ENCODE measurements around the gene ATP5F1E. TPM values are rescaled to one million over a fixed set of nuclear protein-coding genes. Genes with fewer than 3 reads are reported as not detected.

Gene ATP5F1E
- polyA plus RNA-seq (ENCODE audit: insufficient read length in 3 of 3): 100 to 1,000 TPM; 155 to 257 (median 174) TPM
- long read RNA-seq, donor 1, transcript ATP5F1E-202 (2 exons, 1,878 nt): minor isoform, 9 of 753 reads
- long read RNA-seq, donor 1, transcript ATP5F1E-201 (3 exons, 3,665 nt): major isoform, 728 of 753 reads
- long read RNA-seq, donor 1, partial matches to known transcripts: 16 of 753 reads
- long read RNA-seq, donor 1, other reads (novel, unspliced or antisense): 0 of 753 reads
- long read RNA-seq, donor 2, transcript ATP5F1E-201 (3 exons, 3,665 nt): major isoform, 979 of 1,013 reads
- long read RNA-seq, donor 2, transcript ATP5F1E-202 (2 exons, 1,878 nt): minor isoform, 12 of 1,013 reads
- long read RNA-seq, donor 2, partial matches to known transcripts: 21 of 1,013 reads
- long read RNA-seq, donor 2, other reads (novel, unspliced or antisense): 0 of 1,013 reads
- long read RNA-seq, donor 3, transcript ATP5F1E-202 (2 exons, 1,878 nt): minor isoform, 5 of 762 reads
- long read RNA-seq, donor 3, transcript ATP5F1E-201 (3 exons, 3,665 nt): major isoform, 705 of 762 reads
- long read RNA-seq, donor 3, partial matches to known transcripts: 52 of 762 reads
- long read RNA-seq, donor 3, other reads (novel, unspliced or antisense): 0 of 762 reads
- long read RNA-seq, donor 4, transcript ATP5F1E-201 (3 exons, 3,665 nt): major isoform, 1,020 of 1,092 reads
- long read RNA-seq, donor 4, transcript ATP5F1E-202 (2 exons, 1,878 nt): minor isoform, 11 of 1,092 reads
- long read RNA-seq, donor 4, partial matches to known transcripts: 61 of 1,092 reads
- long read RNA-seq, donor 4, other reads (novel, unspliced or antisense): 0 of 1,092 reads
- long read RNA-seq, donor 5, transcript ATP5F1E-202 (2 exons, 1,878 nt): minor isoform, 5 of 500 reads
- long read RNA-seq, donor 5, transcript ATP5F1E-201 (3 exons, 3,665 nt): major isoform, 478 of 500 reads
- long read RNA-seq, donor 5, partial matches to known transcripts: 17 of 500 reads
- long read RNA-seq, donor 5, other reads (novel, unspliced or antisense): 0 of 500 reads
- long read RNA-seq, donor 6, transcript ATP5F1E-202 (2 exons, 1,878 nt): minor isoform, 25 of 708 reads
- long read RNA-seq, donor 6, transcript ATP5F1E-201 (3 exons, 3,665 nt): major isoform, 643 of 708 reads
- long read RNA-seq, donor 6, partial matches to known transcripts: 40 of 708 reads
- long read RNA-seq, donor 6, other reads (novel, unspliced or antisense): 0 of 708 reads
- long read RNA-seq, donor 7, transcript ATP5F1E-201 (3 exons, 3,665 nt): major isoform, 839 of 900 reads
- long read RNA-seq, donor 7, transcript ATP5F1E-202 (2 exons, 1,878 nt): minor isoform, 12 of 900 reads
- long read RNA-seq, donor 7, partial matches to known transcripts: 49 of 900 reads
- long read RNA-seq, donor 7, other reads (novel, unspliced or antisense): 0 of 900 reads
- long read RNA-seq, donor 8, transcript ATP5F1E-201 (3 exons, 3,665 nt): major isoform, 284 of 296 reads
- long read RNA-seq, donor 8, partial matches to known transcripts: 10 of 296 reads
- long read RNA-seq, donor 8, other reads (novel, unspliced or antisense): 0 of 296 reads
- long read RNA-seq, donor 9, transcript ATP5F1E-201 (3 exons, 3,665 nt): major isoform, 856 of 921 reads
- long read RNA-seq, donor 9, transcript ATP5F1E-202 (2 exons, 1,878 nt): minor isoform, 5 of 921 reads
- long read RNA-seq, donor 9, partial matches to known transcripts: 60 of 921 reads
- long read RNA-seq, donor 9, other reads (novel, unspliced or antisense): 0 of 921 reads
- long read RNA-seq, donor 10, transcript ATP5F1E-202 (2 exons, 1,878 nt): minor isoform, 7 of 693 reads
- long read RNA-seq, donor 10, transcript ATP5F1E-201 (3 exons, 3,665 nt): major isoform, 651 of 693 reads
- long read RNA-seq, donor 10, partial matches to known transcripts: 35 of 693 reads
- long read RNA-seq, donor 10, other reads (novel, unspliced or antisense): 0 of 693 reads
- long read RNA-seq, donor 11, transcript ATP5F1E-201 (3 exons, 3,665 nt): major isoform, 479 of 506 reads
- long read RNA-seq, donor 11, transcript ATP5F1E-202 (2 exons, 1,878 nt): minor isoform, 6 of 506 reads
- long read RNA-seq, donor 11, partial matches to known transcripts: 21 of 506 reads
- long read RNA-seq, donor 11, other reads (novel, unspliced or antisense): 0 of 506 reads
- long read RNA-seq, donor 12, transcript ATP5F1E-202 (2 exons, 1,878 nt): minor isoform, 9 of 965 reads
- long read RNA-seq, donor 12, transcript ATP5F1E-201 (3 exons, 3,665 nt): major isoform, 925 of 965 reads
- long read RNA-seq, donor 12, partial matches to known transcripts: 31 of 965 reads
- long read RNA-seq, donor 12, other reads (novel, unspliced or antisense): 0 of 965 reads
- long read RNA-seq, donor 13, transcript ATP5F1E-201 (3 exons, 3,665 nt): major isoform, 427 of 471 reads
- long read RNA-seq, donor 13, transcript ATP5F1E-202 (2 exons, 1,878 nt): minor isoform, 16 of 471 reads
- long read RNA-seq, donor 13, partial matches to known transcripts: 28 of 471 reads
- long read RNA-seq, donor 13, other reads (novel, unspliced or antisense): 0 of 471 reads
- long read RNA-seq, donor 14, transcript ATP5F1E-201 (3 exons, 3,665 nt): major isoform, 1,128 of 1,221 reads
- long read RNA-seq, donor 14, transcript ATP5F1E-202 (2 exons, 1,878 nt): minor isoform, 23 of 1,221 reads
- long read RNA-seq, donor 14, partial matches to known transcripts: 70 of 1,221 reads
- long read RNA-seq, donor 14, other reads (novel, unspliced or antisense): 0 of 1,221 reads
- long read RNA-seq, donor 15, transcript ATP5F1E-201 (3 exons, 3,665 nt): major isoform, 904 of 955 reads
- long read RNA-seq, donor 15, transcript ATP5F1E-202 (2 exons, 1,878 nt): minor isoform, 14 of 955 reads
- long read RNA-seq, donor 15, partial matches to known transcripts: 37 of 955 reads
- long read RNA-seq, donor 15, other reads (novel, unspliced or antisense): 0 of 955 reads
- long read RNA-seq, donor 16, transcript ATP5F1E-202 (2 exons, 1,878 nt): minor isoform, 15 of 928 reads
- long read RNA-seq, donor 16, transcript ATP5F1E-201 (3 exons, 3,665 nt): major isoform, 862 of 928 reads
- long read RNA-seq, donor 16, partial matches to known transcripts: 51 of 928 reads
- long read RNA-seq, donor 16, other reads (novel, unspliced or antisense): 0 of 928 reads

DNA sequence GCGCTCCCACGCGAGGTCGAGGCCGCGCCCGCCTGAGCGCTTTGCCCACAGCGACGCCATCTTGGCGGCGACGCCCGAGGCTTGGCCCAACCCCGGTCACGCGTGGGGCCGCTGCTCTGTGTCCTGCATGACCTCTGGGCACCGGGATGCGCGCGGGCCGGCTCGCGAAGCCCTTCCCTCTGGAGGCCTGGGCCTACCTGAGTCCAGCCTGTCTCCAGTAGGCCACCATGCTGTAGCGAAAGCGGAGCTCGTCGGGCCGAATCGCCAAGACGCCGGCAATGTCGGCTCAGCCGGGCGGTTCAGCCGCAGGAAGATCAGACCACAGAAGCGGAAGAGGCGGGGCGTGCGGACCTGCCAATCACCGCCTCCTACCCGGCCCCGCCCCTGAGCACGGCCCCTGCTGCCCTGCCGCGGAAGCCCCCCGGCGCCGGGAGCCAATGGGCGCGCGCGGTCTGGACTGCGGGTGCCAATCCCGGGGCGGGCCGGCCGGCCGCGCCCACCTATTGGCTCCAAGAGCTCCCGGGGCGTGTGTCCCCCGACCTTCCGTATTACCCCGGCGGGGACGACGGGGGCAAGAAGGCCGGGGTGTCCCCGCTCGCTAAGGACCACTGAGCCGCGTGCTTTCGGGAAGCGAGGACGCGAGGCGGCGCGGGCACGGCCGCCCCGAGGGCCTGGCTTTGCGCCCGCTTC lies at the start of gene ATP5F1E:
ATP5F1E (minus strand) TSS at position 313 of the 690 bp plus-strand sequence; CDS start at position 229, 84 bp downstream.
- peak; percentile 96 for DNase-seq

DNA sequence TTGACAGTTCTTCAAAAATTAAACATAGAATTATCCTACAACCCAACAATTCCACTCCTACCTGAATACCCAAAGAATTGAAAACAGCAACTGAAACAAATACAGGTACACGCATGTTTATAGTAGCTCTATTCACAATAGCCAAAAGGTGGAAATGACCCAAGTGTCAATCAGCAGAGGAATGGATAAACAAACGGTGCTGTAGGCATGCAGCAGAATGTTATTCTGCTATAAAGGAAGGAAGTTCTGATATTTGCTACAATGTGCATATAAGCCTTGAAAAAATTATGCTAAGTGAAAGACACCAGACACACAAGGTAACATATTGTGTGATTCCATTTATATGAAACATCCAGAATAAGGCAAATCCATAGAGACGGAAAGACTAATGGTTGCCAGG lies 48.9 kb upstream of the ATP5F1E start:
- DNase-seq: no peak

DNA sequence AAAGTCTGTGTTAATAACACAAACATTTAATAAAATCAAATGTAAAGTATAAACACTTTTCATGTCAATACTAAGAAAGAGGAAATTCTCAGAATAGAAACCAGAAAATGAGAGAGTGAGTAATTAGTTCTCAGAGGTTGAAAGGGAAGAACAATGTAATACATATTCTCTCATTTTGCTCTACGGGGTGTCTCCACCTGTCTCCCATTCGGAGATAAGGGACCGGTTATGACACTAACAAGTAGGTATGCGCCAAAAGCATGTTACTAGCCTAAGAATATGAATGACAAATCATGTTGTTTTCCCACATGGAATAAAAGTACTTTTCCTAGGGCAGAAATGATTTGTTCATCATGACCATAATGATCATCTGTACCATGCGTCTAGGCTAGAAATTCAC lies 46.1 kb upstream of the ATP5F1E start:
- no peak for DNase-seq

DNA sequence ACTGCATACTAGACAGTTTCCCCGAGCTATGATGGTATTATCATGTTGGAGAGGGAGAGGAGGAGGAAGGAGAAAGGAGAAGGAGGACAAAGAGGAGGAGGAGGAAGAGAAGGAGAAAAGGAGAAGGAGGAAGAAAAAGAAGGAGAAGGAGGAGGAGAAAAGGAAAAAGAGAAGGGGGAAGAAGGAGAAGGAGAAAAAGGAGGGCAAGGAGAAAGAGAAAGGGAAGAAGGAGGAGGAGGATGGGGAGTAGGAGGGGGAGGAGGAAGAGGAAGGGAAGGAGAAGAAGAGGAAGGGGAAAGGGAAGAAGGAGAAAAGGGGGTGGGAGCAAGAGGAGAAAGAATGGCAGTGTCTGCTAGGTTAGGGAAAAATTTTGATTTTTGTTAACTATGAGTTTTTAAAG lies 45.6 kb upstream of the ATP5F1E start:
- no peak for DNase-seq

DNA sequence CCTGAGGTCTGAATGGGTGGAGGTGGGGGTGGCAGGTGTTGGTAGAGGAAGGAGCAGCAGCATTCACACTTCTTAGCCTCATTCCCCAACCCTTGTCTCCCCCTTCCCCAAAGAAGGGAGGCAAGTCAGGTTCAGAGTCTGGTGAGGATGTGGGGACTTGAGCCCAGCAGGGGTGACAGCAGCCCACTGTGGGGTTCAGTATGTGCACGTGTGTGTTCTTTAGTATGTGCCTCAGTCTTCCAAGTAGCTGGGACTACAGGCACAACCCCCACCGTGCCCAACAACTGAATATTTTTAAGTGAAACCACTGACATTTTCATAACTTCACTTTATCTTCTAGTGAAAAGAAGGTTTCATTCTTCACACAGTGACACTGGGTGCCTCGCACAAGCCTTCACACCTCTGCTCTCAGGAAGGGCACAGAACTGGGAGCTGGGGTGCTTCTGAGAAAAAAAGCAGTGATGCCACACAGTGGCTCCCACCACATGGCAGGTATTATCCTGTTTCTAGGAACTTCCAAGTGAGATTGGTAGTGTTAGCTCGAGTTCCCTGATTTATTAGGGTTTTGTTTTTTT lies 43.9 kb upstream of the ATP5F1E start:
- no peak for DNase-seq

DNA sequence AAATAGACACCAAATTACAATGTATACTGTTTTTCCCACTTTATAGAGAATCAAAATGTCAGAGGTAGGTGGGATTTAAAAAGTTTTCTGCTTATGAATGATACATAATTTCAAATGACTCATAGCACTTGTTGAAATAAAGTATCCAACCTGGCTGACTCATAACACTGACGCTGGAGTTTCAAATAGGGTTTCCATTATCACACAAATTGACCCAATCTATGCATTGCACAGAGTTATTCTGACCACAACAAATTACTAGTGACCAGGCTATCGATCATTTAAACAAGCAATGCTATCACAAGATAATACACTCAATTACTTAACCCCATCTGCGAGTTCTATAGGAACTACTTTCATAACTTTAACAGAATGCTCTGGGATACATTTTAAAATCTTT lies 42.3 kb upstream of the ATP5F1E start:
- DNase-seq: no peak

DNA sequence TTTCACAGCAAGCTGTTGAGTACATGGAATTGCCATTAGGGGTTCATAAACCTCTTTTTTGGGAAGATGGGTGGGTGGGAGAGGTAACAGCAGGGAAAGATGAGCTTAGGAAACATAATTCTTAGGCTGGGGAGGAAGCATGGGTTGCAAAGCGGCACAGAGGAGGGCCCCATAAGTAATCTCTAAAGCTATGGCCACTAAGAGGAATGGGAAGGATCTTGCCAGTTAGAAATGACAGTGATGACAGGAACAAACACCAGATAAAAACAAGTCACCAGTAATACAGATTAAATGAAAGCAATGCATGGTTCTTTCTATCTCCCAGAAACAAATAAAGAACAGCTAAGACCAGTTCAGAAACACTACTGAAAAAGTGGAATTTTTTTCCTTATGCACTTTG lies 41.4 kb upstream of the ATP5F1E start:
- no peak for DNase-seq

DNA sequence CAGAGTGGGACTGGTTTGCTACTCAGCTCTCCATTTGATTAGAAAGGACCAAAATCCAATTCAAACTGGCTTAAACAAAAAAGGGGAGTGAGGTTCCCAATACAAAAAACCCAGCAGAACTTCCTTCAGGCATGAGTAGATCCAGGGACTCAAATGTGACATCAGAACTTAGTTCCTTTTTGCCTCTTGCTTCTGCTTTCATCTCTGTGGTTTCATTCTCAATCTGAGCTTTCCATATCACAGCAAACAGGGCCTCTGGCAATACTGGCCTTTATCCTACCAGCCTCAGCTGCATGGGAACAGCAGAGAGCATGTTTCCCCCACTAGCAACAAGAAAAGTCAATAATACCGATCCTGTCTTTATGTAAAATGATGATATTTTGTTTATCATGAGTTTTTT lies 39.1 kb upstream of the ATP5F1E start:
- DNase-seq: no peak

DNA sequence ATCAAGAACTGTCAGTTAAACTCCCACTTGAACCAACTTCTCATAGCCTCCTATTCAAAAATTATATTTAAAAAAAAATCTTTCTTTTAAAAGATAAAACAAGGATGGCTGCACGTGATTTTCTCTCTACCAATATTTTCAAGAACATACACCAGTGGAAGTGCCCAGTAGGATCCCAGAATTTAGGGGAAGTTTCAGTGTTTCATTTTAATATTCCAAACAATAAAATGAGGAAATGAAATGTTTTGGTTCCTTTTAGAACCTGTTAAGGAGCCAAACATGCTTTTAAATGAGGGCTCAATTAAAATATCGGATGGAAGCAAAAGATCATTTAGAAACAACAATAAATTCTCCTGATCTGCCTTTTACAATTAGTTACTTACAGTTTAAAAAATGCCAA lies 36.9 kb upstream of the ATP5F1E start:
- DNase-seq: no peak

DNA sequence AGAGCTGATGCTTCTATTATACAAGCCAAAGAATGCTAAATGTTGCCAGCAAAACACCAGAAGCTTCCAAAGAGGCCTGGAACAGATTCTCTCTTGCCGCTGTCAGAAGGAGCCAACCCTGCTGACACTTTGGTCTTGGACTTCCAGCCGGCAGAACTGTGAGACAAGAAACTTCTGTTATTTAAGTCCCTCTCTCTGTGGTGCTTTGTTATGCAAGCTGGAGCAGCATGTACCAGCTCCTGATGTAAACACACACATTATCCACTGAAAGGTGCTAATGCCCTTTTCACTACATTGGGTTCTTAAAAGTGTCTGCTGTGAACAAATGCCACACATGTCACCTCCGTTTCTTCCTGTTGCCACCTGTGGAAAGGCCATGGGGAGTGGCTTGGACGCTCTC lies 36.4 kb upstream of the ATP5F1E start:
- no peak for DNase-seq

DNA sequence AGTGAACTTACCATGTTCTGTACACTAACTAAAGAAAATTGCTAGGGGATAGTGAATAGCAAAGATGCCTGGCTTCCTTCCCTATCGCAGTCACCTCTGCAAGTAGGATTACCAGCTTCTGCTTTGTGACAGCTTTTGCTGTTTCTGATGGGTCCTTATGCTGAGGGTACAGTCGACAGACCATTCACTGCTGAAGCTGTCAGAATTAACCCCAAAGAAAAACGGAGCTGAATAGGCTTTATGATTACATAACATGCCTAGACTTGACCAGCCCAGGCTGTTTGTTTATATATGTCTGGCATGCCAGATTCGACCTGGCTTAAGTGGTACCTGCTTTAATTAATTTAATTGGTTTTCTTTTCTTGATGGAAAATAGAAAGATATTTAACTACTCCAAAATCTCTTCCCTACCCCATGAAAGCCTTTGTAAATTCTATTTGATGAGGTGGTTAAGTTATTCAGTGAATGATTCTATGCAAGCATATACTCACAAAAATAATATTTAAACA lies 32.1 kb upstream of the ATP5F1E start:
- DNase-seq: no peak

DNA sequence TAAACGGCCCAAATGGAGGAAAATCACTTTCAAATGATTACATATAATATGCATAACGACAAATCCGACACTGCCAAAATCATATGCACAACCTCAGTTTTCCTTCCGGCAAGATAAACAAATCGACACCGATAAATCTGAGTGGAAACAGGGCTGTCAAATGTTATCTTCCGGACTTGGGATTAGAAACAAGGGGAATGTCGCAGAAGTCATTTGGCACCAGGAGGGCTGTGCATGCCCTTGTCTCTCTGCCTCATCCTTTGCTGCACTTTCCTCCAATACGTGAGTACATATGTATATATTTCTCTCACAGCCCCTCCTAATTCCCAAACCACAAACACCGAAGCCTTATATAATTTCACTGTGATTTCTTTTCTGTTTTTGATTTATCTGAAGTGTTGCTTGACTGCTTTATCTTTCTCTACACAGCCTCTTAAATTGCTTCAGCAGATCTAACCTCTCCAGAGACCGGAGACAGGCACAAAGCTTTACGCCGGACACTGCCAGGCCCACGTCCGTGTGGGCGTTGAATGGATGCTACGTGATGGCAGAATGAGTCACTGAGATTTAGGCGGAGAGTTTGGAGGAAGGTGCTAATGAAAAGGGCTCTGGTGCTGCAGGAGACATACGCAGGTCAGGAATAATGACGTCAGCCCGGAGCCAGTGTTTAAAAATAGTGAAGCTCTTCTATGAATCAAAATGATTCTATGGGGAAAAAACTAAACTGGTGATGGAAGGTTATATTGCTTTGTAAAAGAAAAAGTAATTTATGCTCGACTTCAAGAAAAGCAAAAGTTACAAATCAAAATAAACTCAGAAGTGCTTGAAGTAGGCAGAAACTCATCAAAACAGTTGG lies 31.5 kb upstream of the ATP5F1E start:
- DNase-seq: no peak

DNA sequence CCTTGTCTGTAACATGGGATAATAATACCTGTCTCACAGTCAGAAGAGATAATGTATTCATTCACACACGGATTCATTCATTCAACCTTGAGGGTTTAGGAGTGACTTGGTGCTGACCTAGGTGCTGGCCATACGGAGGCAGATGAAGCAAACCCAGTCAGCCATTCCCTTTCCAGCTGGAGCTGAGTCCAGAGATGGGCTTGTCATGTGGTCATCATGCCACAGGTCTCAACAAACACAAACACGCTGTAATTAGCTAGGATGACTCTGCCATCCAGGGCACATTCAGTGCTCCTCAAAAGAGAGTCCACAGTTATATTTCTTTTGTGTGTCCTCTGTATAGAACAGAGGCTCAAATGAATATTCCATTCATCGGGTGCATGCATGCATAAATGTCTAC lies 29.9 kb upstream of the ATP5F1E start:
- no peak for DNase-seq

DNA sequence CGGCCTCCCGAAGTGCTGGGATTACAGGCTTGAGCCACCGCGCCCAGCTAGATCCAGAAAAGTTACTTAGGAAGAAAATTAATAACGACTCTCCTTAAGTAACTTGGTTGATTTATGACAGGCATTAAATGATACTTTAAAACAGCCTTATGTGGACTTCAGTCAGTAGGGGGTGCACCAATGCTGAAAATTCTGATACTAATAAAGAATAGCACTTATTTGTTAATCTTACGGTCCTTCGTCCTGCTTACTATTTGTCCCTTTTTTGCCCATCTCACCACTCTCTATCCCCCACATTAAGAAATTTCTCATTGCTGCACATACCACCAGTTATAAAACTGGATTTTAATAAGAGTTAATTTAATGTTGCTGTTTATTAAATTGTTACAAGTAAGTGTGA lies 23.2 kb upstream of the ATP5F1E start:
- DNase-seq: peak; percentile 15

DNA sequence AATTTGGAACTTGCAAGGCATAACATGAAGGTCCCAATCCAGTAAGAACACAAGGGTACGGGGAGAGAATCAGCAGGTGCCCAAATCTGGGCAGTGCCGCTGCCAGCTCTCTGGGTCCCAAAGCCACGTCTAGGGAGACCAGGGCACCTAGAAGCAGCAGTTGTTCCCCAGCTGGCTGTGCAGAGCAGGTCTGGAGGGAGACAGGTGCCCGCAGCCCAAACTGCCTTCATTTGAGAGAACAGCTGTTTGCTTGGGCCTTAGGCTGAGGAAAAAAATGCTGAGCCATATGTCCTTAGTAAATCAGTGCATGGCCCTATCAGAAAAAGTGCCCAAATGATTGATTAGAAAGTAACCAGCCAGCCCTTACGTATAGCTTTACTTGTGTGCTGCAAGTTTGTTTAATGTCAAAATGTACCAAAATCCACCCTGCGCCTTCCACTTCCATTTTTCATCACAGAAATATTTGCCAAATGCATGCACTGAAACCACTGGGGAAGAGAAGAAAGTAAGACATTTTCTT lies 19.6 kb upstream of the ATP5F1E start:
- DNase-seq: no peak
